Measurements from ENCODE around the gene GSTA2.
"Not testable (repeated sequence)": the region's sequence is repeated elsewhere in the genome, so short reads cannot be mapped to it uniquely, and the experiment has no call there.

The GSTA2 gene

GRCh38 chr6:52759085-52759484 is 4.2 kb downstream of the GSTA2 start:
- DNase-seq: no peak

DNA sequence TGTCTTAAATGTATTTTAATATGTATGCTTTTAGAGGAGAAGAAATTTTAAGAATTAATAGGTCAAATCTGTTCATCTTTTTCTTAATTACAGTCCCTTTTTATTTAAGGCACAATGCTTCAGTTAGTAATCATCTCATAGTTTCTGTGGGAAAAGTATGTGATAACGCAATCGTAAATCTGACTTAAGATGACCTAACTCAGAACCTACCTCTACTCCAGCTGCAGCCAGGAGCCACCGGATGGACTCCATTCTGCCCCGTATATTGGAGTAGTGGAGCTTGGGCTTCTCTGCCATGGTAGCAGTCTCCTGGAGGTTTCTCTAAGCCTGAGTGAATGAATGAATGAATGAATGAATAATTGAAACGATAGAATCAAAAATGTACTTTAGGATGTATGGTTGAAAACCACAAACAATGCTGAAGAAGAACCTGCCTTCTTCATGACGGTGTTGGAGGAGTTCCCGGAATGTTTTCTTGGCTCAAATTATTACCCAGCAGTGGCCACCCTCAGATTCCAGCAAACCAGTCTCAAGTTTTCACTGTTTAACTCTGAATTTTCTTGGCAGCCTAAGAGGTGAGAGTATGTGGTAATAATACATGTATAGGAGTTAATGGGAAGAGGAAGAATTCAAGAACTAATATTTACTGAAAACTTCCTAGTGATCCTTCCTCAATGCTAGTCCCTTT is 5.5 kb downstream of the GSTA2 start:
- not testable (repeated sequence) for DNase-seq

DNA sequence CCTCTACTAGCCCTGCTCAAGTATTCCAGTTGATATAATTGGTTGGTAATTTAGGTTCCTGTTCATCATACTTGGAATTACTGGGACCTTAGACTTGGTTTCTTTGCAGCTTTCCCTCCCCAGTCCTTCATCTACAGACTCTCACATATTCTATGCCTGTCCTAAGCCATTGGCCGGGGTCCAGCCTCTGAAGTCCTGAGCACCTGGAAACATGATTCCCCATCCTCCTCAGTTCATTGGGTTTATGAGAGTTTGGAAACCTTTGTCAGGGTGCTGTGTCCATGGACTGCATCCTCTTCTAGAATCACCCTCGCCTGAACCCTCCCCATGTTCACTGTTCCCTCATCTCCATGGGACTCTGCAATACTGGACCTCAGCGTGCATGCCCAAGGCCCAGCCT is 8.8 kb downstream of the GSTA2 start:
- DNase-seq: no peak

DNA sequence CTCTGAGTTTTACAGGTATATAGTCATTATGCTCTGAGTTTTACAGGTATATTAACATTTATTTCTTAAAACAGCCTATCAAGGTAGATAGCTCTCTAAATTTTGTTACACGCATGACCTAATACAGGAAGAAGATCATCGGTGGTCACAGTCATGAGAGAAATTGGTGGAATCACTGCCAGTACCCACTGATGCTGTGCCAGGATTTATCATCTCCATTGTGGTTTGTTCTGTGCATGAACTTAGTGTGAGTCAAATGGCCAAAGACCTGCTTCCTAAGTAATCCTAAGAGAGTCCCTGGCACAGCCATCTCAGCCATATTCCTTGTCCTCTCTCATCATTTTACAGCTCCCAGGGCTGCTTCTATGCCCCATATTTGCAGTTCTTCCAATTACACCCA is 10.1 kb downstream of the GSTA2 start:
- not testable (repeated sequence) for DNase-seq

DNA sequence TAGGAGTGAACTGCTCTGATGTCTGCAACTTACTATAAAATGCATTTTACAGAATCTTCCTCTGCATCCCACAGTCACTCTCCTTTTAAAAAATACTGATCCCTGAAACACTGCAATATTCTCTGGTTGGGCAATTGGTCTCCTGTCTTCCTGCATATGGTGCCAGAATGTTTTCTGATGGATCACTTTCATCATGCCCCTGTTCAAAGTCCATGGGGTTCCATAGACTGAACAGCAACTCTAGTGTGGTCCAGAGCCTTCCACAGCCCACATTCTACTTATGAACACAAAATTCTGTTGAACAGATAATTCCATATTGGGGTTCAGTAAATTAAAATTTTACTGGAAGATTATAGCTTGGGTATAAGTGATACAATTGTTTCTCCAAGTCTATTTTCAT is 11.0 kb downstream of the GSTA2 start:
- DNase-seq: no peak

DNA sequence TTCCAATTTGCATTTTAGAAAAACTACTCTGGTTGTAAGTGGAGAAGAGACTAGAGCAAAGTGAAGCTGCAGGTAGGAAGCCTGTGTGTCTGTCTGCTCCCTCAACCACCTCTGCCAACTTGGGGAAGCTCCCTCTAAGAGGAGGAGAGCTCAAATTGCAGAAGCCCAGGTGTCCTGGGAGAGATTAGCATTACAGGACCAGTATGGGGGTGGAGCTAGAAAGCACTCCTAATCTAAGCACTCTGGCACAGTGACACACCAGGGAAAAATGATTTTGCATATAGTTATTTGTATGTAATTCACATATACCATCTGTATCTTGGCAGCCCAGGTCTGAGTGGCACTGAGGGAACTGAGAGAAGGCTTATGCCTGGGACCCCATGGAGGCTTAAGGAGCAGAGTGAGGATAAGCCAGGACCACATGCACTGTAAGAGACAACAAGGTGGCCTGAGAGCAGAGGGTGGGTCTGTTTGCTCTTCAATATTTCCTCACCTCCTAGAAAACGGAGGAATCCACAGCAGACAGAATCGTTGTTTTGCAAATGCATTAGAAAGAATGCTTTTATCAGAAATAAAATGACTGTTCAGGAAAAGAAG is 13.6 kb downstream of the GSTA2 start:
- no peak for DNase-seq

DNA sequence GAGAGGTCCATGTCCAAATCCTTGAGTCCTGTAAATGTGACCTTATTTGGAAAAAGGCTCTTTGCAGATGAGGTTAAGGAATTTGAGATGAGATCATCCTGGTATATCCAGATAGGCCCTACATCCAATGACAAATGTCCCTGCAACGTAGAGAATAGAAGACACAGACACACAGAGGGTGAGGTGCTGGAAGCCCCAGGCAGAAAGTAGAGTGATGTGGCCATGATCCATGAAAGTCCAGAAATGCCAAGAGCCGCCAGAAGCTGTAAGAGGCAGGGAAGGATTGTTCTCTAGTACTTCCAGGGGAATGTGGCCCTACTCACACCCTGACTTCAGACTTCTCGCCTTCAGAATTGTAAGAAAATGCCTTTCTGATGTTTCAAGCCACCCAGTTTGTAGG is 16.0 kb downstream of the GSTA2 start:
- DNase-seq: not testable (repeated sequence)

- no peak for DNase-seq
Measured at GRCh38 chr6:52746213-52746612, 17.1 kb downstream of the GSTA2 start.

GRCh38 chr6:52745764-52746201 is 17.5 kb downstream of the GSTA2 start:
- DNase-seq: no peak

DNA sequence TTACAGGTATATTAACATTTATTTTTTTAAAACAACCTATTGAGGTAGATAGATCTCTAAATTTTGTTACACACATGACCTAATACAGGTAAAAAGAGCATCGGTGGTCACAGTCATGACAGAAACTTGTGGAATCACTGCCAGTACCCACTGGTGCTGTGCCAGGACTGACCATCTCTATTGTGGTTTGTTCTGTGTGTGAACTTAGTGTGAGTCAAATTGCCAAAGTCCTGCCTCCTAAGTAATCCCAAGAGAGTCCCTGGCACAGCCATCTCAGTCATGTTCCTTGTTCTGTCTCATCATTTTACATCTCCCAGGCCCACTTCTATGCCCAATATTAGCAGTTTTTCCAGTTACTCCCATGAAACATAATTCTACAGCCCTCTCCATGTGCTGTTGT is 21.4 kb downstream of the GSTA2 start:
- DNase-seq: no peak

DNA sequence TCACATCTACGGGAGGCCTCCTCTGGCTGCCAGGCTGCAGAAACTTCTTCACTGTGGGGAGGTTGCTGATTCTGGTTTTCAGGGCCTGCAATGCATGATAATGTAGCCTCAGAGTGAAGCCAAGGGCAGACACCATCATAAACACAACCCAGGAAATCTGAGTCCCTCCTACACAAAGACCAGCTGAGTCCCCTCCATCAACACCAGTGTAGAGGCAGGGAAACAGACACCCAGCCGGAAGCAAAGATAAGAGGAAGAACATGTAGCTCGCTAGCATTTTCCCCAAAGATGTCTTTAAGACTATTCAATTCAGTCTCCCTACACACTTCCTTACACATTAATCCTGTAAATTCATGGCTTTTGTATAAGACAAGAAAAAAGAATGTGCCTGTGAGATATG is 23.6 kb downstream of the GSTA2 start:
- no peak for DNase-seq

DNA sequence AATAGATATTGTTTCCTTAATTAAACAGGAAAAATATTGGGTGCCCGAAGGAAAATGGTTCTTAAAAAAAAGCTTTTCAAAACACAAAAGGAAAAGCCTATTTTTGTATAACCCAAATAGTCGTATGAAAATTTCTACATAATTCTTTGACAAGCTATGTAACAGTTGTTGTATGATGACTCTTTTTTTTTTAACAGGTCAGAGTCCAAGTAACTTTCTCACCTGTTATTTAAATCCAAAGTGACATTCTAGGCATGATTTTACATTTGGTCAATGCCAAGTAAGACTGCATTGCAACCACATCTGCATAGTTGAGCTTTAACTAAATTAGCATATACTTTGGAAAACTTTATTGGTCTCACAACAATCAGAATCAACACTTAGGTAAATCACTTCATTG is 24.1 kb downstream of the GSTA2 start:
- no peak for DNase-seq

DNA sequence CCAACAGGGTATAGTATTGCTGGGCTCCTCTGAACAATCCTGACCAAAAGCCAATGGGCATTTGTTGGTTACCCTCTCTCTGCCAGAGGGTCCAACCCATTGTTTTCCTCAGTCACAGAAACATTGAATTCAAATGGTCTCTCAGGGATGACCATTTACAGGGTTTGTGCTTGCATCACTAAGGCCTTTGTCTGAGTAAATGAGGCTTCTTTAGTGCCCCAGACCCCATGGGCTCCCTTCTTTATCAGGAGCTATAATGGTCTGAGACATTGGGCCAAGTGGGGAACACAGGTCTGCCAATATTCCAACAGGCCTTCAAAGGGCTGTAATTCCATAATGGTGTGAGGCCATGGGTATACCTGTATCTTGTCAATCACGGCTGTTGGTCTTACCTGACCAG is 27.1 kb downstream of the GSTA2 start:
- DNase-seq: no peak

DNA sequence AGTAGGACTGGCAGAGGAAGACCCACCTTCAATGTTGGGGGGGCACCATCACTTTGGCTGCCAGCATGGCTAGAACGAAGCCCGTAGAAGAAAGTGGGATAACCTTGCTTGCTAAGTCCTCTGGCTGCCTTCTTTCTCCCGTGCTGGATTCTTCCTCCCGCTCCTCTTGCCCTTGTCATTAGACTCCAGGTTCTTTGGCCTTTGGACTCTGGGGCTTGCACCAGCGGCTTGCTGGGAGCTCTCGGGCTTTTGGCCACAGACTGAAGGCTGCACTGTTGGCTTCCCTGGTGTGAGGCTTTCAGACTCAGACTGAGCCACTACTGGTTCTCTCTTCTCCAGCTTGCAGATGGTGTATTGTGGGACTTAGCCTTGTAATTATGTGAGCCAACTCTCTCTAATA is 28.2 kb downstream of the GSTA2 start:
- no peak for DNase-seq

GRCh38 chr6:52734072-52734471 is 29.2 kb downstream of the GSTA2 start:
- DNase-seq: no peak

GRCh38 chr6:52733172-52733571 is 30.1 kb downstream of the GSTA2 start:
- no peak for DNase-seq

DNA sequence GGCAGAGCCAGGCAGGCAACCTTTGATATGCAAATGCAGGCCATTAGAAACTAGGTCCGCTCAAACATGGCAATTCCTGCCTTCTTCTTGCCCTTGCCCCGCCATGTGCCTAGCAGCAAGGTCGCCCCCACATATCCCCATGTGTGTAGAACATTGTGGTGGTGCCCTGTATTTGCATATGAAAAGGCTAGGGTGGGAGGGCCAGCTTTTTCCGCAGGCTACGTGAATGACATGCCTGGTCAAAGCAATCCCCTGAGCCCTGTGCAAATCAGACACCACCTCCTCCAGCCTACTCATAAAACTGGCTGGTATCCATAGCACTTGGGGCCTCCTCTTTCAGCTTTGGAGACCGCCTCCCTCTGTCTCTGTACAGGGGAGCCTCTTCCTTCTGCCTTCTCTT is 31.6 kb downstream of the GSTA2 start:
- no peak for DNase-seq

GRCh38 chr6:52729576-52729975 is 33.7 kb downstream of the GSTA2 start:
- DNase-seq: no peak

DNA sequence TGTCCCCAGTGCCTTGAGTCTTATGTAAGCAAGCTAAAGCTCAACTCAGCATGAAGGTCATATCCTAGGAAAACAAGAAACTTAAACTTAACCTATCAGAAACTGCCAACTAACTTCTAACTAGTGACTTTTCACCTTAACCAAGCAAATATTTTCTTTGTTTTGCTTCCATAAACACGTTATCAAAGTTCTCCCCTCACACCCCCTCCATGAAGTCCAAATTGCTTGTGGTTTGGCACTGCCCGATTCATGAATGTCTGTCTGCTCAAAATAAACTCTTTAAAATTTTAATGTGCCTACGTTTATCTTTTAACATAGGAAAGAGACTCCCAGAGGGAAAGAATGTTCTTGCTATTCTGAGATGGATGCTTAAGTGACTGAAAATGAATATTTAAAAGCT is 34.9 kb downstream of the GSTA2 start:
- DNase-seq: no peak

DNA sequence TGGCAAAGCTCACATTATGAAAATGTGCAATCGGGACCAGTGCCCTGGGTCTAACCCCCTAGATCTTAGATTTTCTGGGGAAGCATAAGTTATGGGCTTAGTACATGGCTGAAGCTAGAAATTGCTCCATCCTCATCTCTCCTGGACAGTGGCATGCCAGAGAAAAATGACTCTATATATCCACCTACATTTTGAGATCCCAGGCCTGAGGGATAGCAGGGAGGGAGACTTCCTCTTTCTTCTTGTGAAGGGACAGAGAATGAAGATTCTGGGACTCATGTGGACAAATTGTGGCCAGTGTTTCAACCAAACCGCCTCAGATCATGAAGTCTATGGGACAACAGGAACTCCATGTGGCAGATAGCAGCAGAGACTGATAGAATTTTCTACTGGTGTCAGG is 35.4 kb downstream of the GSTA2 start:
- no peak for DNase-seq

DNA sequence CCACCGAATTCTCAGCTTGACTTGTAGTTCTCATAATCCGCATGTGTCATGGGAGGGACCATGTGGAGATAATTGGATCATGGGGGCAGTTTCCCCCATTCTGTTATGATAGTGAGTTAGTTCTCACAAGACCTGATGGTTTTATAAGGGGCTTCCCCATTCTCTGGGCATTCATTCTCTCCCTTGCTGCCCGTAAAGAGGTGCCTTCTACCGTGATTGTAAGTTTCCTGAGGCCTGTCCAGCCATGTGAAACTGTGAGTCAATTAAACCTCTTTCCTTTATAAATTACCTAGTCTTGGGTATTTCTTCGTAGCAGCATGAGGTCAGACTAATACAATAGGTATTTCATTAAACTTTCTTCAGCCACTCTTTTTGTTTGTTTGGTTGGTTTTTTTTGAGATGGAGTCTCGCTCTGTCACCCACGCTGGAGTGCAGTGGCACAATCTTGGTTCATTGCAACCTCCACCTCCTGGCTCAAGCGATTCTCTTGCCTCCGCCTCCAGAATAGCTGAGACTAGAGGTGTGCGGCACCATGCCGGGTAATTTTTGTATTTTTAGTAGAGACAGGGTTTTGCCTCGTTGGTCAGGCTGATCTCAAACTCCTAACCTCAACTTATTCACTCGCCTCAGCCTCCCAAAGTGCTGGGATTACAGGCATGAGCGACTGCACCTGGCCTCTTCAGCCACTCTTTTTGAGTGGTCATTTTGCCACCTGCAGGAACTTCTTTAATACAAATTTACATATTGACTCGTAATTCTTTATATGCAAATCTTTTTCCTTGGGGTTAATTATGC is 36.3 kb downstream of the GSTA2 start:
- DNase-seq: no peak

GRCh38 chr6:52726193-52726542 is 37.1 kb downstream of the GSTA2 start:
- DNase-seq: no peak

DNA sequence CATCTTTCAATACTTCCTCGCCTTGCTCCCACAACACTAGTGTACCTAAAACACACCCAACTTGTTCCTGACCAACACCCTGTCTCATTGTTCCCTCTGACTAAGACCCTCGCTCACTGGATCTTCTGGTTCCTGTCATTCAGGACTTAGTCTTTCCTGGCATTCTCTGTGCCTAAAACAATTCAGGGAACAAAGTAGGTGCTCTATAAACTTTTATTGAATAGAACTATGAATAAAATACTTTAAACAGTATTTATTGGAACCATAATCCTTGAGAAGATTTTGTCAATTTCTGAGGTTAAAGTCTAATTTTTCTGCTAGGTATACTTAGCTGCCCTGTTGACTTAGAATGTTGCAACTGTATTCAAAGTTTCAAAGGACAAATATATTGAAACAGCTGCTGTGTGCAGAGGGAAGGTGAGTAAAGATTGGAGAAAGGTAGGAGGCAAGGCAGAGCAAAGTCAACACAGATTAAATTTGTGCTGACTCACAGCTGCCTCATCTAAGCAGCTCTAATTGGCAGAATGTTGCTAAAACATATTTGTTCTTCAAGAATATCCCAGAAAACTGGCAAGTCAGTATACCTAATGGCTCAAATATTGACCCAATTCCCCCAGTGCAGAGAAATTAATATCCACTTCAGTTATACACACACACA is 37.6 kb downstream of the GSTA2 start:
- DNase-seq: no peak

DNA sequence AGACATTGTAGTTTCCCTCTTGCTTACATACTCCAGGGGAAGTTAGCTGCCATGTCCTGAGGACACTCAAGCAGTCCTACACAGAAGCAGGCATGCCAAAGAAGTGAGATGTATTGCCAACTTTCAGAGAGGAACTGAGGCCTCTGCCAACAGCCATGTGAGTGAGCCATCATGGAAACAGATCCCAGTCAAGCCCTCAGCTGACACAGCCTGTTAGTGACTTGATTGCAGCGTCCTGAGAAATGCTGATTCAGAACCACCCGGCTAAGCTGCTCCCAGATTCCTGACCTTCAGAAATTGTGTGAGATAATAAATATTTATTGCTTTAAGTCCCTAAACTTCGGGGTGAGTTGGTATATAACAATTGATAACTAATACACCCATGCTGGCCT is 38.1 kb downstream of the GSTA2 start:
- no peak for DNase-seq

Measured in activated naive CD4-positive, alpha-beta T cell treated with anti-CD3 and anti-CD28 coated beads, Interleukin-2, amount 50 U/mL, for 16 hours (primary cell).